Activated T-helper 1 cell treated with anti-CD3 and anti-CD28 coated beads, Interleukin-2, amount 50 U/mL, for 16 hours (primary cell): ENCODE results near the gene PHF19.
A peak's percentile ranks its signal among the peaks of the same experiment; 100 is the strongest.

Source experiments
- DNase-seq, 2 donors: peaks; one replicate each; pipeline ENCODE4 v3.0.0-alpha.2; 2020; ENCODE audit warnings: low read depth in 1 of 2, low spot score in 1 of 2

Gene PHF19

DNA sequence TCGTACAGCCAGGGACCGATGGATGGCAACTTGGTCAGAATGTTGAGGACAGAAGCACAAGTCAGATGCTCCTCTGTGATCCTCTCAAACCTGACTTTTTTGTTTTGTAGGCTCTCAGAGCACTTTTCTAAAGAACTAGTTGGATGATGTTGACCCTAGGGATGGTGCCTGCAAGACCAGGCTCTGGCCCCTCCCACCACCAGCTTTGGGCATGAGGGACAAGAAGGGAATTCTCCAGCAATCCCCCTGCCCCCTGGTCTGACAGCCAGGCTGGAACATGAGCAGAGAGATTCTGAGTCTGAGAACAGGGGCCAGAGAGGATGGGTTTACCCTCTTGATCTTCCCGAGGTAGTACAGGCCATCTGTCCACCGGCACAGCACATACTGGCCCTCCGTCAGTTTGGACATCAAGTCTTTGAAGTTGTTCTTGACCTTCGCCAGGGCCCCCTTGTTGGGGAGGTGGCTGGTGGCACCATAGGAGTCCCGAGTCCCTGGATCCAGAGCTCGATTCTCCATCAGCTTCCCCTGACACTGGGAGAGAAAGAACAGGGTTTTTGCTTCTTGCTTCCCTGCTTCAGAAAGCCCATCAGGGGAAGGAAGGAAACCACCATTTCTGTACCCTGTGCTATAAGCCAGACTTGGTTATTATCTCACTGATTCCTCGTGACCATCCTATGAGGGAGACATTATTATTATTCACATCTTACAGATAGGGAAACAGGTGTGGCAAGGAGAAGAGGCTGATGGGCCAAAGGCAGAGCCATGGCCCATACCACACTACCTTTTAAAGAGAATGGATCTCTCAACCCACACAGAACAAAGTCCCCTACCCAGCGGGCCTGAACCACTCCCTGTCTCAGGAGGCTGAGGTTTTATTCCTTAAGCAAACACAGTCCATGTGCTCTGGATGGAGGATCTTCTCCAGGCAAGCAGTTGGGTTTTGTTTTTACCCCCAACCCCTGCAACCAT, 2.5 kb downstream of the PHF19 start:
- no peak for DNase-seq

DNA sequence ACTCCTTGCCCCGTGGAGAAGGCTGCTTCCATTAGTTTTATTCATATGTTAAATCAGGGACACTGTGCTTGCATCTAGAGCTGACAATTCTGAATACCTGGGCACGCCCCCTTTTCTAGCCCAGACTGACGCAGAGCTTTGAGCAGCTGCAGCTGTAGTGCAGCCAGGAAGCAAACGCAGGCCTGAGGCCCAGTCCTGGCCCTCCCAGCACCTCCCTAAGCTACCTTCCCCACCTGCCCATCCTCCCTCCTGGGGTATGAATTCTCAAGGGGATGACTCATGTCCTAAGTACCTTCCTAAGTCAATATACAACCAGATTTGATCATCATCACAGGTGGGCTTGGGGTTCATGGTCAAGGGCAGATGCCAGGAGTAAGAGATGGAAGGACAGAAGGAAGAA, 3.5 kb downstream of the PHF19 start:
- DNase-seq: no peak

DNA sequence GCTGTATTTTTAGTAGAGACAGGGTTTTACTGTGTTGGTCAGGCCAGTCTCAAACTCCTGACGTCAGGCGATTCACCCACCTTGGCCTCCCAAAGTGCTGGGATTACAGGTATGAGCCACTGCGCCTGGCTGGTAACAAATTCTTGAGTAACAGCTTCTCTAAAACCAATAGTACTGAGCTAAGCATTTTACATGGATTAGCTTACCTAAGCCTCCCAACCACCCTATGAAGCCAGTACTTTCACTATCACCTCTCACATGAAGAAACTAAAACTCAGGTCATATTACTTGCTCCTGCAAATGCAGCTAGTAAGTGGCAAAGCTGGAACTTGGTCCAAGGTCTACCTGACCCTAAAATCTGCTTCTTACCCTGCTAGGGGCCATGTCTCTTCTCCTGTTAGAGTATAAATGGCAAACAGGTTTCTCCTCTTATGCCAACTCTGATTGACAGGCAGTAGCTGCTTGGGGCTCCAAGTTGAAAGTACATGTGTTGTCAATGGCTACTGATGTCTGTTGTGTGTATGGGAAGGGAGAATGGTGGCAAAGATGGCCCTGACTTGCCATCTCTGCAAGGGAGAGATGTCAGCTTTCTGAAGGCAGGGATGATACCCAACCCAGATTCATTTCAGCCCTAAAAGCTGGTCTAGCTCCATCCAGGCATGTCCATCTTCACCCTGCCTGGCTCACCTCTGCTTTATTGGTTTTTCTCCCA, 4.0 kb downstream of the PHF19 start:
- no peak for DNase-seq

DNA sequence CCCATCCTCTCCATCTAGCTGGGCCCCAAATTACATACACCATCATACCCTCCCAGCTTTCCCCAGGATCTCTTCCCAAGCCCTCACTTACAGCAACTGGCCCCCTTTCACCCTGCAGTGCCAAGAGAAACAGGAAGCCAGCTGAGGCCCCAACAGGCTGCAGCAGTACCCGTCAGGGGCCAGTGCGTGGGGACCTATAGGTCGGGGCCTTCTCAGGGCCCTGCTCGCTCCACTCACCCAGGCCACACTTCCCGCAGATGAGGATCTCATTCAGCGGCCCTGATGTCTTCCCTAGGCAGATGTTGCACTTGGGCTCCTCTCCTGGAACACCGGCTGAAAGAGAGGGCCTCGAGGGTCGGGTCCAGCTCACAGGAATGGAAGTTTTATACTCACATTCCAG, 6.8 kb downstream of the PHF19 start:
- no peak for DNase-seq

DNA sequence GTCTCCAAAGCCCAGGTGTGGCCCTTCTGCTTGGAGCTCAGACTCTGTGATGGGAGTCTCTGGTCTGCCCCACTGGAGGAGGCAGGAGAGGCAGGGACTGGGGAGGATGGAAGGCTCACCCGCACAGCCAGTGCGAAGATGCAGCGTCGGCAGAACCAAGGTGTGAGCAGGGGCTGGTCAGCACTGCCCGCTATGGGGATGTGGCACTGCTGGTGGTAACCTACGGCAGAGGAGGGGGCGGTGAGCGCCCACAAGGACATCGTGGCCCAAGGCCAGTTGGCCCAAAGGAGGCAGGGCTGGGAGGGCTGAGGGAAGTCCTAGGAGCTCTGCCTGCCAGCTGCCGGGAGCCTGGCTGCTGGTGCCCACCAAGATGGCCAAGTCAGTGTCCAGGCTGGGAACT, 7.3 kb downstream of the PHF19 start:
- no peak for DNase-seq

DNA sequence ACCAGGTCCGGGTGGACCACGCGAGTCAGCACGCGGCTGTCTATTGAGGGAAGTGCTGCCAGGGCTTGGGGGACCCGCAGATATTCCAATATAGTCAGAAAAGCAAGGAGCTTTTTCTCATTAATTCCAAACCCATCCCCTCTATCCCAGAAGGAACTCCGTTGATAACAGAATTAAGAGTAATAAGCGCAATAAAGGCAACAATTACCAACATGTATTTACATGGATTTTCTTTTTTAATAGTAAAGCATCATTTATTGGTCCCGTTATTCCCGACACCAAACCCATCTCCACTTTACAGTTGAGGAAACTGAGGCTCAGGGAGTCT, 7.7 kb downstream of the PHF19 start:
- DNase-seq: no peak

DNA sequence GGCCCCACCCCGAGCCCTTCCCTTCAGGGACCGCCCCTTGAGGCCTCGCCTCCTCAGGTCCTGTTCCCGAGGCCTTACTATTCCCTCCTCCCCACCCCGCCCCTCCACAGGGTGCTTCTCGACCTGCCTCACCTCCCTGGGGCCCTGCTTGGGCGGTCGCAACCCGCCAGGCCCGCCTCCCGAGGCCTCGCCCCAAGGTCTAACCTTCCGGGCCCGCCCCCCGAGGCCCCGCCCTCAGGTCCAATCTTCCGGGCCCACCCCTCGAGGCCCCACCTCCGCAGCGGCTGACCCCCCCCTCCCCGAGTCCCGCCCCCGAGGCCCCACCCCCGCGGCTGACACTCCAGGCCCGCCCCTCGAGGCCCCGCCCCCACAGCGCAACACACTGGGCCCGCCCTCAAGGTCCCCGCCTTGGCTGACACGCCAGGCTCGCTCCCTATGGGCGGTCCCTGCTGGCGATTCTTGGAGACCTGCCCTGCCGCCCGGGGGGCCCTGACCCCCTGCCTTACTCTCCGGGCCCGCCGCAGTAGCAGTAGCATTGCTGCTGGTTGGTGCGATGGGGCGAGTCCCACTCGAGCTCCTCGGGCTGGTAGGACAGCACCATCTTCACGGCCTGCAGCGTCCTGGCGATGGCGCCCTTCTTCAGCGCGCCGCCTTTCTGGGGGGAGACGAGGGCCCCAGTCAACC, 8.2 kb downstream of the PHF19 start:
- DNase-seq: peak; percentile 94 to 95

DNA sequence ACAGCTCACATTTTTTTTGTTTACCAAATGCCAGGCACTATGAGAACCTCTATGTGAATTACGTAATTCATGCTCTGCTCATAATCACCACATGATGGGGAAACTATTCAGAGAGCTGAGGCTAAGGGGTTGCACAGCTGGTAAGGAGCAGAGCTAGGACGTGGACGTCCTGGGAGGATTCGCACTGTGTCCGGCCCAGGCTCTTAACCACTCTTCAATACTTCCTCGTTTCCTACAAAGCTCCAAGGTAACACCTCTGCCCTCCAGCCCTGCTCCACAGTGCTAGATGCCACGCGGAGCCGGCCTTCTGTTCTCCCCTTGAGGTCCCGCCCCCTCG, 8.7 kb downstream of the PHF19 start:
- no peak for DNase-seq

DNA sequence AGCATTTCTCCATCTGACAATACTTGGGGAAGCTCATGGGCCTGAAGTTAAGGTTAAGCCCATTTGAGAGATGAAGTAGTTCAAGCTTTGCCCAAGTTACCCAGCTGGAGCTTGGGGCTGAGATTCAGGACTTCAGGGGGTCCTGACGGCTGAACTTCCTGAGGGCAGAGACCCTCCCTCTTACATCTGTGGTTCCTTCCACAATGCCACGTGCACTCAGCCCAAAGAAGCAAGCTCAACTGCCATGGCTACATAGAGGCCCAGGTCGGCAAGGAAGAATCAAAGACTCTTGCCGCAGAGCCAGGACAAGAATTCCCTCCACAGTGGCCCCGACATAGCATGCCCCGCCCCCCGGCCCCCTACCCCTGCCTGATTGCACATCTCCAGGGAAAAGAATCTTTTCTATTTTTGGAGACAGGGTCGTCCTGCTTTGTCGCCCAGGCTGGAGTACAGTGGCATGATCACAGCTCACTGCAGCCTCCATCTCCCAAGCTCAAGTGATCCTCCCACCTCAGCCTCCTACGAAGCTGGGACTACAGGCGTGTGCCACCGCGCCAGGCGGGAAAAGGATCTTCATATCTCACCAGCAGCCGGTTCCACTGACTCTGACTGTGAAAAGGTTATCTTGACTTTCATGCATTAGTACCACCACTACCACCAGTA, 9.2 kb downstream of the PHF19 start:
- no peak for DNase-seq

DNA sequence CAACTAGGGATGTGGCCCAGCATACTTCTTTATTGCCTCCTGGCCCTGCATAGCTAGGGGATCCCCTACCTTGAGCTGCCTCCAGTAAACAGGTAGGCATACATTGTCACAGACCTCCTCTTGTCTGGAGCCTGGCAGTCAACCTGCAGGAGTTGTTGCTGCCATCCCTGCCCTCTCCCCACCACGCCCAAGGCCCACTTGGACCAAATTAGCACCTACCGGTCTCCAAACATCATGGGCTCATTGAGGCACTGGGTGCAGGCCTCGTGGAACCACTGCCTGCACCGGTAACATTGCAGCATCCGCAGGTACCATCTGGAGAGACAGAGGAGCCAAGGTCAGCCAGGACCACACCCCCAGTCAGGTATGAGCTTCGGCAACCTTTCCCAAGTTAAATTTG, 10.3 kb downstream of the PHF19 start:
- no peak for DNase-seq

DNA sequence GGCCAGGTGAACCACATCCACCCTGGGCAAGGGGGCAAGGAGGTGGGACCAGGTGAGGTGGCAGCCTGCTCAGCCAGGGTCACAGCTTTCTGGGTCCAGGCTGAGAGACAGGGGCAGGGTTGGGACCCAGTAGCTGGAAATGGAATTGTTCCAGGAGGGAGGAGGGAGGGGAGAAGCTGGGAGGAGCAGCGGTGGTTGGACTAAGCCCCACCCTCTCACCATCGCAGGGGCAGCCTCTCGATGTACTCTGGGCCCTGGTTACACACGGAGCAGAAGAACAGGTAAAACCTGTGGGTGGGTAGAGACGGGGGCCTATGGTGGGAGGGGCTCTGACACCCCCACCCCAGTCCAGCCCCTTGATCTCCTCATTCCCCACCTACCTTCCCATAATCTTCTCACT, 11.2 kb downstream of the PHF19 start:
- DNase-seq: no peak

DNA sequence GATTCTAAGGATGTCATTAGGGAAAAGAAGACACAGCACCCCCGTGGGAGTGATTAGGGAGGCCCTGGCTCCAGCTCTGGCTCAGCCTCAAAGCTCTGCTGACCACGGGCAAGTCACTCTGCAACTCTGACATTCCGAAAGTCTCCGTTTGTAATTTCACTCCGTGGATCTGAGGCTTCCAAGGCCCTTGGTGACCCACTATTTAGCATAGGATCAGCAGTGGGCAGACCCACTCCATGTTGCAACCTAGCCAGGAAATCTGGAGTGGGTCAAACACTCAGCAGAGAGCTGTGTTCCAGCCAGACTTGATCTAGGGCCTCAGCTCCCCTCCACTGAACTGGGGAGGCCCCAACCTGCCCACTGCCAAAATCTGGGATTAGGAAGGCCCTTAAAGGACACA, 11.8 kb downstream of the PHF19 start:
- DNase-seq: no peak

DNA sequence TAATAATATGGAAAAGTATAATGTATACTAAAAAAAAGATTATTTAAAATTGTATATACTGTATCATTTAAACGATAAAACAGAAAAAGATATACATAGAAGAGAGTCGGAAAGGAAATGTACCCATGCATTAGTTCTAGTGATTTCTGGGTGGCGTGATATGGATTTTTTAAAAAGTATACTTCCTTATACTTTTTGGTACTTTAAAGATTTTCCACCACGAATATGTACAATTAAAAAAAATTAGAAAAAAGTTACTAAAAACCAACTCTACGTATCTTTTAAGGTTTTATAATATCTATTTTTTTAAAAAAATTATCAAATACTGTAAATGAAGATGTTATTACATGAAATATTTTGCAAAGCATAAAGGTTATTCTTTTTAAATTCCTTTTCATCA, 12.3 kb downstream of the PHF19 start:
- no peak for DNase-seq

DNA sequence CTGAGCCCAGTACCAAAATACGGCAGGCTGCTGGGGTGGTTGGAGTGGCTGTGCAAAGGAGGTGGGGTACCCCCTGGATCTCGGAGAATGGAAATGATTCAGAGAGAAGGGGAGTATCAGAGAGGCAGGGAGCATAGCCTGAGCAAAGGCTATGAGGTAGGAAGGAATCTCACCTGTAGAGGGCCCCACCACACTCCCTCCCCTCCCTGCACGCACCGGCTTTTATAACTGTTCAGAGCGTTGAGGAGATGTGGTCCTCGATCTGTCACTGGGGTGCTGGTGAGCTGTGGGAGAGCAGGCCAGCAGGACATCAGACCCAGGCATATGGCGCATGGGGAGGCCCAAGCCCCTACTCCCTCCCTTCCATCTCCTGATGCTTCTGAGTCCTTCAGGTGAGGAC, 13.2 kb downstream of the PHF19 start:
- DNase-seq: no peak

DNA sequence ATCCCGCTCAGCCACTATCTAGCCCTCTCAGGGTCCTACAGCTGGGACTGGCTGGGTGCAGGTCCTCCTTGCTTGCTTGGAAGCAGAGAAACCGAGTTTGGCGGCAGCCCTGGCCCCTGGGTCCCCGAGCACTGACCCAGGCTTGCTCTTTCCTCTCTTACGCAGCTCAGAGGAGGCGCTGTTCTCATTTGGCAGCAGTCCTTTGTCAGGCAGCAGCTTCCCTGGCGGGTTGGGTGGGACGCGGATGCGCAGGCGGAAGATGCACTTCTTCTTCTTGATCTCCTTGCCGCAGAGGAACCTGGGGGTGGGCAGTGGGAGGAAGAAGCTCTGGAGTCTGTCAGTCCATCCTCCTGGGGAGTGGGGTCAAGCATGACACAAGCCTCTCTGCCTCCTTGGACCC, 14.5 kb downstream of the PHF19 start:
- DNase-seq: no peak

DNA sequence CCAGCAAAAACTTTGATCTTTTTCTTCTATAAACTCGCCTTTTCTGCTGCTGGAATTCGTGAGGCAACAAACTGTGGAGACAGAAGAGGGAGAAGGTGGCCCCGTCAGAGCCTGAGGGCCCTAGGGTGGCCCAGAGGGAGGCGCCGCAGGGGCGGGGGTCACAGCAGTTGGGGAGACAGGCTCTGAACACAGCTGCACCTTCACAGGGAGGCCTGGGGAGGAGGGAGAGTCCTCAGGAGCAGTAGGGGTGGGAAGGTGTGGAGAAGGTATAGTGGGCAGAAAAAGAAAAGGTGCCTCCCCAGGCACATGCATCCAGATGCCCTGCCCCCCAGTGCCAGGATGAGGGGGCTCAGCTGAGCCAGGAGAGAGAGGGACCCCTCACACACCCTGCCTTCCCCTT, 15.1 kb downstream of the PHF19 start:
- no peak for DNase-seq

DNA sequence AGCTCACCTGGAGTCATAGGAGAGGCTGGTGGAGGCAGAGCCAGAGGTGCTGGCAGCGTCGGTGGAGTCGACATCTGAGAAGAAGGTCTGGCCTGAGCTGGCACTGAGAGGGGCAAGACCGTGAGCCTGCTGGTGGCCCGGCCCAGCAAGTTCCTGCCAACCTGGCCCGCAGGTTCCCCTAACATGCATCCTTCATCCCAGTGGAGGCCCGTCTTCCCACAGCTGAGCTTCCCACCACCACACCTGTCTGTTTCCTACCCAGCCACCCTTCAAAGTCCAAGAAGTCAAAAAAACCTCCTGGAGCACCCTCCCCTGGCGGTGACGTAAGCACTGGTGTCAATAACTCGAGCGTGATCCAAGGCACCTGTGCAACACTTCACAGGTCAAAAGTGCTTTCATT, 16.9 kb downstream of the PHF19 start:
- DNase-seq: no peak

DNA sequence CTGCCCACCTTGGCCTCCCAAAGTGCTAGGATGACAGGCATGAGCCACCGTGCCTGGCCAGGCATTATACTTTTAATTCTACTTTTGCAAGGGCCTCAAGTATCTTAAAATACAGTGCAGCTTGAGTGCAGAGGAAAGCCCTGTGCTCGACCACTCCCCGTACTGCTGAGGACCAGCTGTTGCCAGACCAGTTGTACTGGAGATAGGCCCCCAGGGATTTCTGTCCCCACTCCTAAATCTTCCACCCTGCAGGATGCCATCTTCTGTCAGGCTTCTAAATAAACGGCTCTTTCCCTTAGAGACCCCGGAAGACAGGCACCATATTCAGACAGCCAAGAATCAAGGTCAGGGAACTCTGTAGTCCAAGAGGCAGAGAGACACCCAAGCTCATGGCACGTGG, 17.6 kb downstream of the PHF19 start:
- no peak for DNase-seq

DNA sequence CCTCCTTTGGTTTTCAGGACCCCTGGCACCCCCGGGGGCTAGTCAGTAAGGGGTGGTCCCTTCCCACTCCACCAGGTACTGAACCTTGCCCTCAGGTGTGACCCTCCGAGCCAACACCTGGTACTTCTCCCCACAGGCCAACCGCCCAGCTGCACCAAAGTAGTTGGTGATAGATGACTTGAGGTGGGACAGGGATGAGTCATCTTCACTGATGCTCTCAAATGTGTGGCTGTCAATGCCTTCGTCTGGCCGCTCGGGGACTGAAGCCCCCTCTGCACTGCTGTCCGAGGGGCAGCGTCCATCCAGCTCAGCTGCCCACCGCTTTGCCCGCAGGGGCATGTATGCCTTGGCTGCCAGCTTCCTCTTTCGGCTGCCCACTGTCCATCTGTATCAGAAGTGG, 19.1 kb downstream of the PHF19 start:
- no peak for DNase-seq

DNA sequence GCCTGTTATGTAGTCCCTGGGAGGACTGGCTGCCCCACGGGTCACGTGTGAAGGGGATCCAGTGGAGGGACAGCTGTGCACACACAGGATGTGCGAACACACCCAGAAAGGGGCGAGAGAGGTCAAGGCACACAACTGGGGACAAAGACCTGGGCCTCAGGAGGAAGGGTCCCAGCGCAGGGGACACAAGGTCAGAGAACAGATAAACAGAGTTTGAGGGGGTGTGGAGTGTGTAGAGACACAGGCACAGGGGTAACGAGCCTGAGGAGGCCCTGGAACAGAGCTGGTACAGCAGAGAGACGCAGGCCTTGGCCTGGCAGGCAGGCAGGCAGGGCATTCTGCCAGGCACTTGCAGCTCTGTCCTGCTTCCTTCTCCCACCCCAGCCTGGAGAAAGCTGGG, 19.5 kb downstream of the PHF19 start:
- DNase-seq: no peak

DNA sequence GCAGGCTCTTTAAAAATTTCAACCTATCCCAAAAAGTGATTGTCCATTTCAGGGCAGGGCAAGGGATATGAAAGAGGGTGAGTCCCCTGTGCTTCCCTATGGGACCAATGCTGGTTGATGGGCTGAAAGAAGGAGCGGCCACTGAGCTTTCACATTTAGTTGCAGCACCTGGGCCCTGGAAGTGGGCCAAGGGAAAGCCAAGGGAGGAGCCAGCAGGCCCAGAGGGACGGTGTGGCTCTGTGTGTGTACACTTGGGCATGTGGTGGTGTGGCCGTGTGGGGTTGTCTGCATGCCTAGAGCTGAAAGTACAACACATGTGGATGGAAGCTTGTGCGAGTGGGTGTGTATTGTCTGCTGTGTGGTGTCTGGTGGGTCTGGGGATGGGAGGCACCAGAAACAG, 20.3 kb downstream of the PHF19 start:
- DNase-seq: no peak
